Erythroblast (primary cell): Measurements from ENCODE around the gene RGS7.
"Not testable (repeated sequence)": the region's sequence is repeated elsewhere in the genome, so short reads cannot be mapped to it uniquely, and the experiment has no call there.

ENCODE experiments used
- DNase-seq, 2 experiments: peaks; one replicate each; lab custom pipeline; 2025; lab: John Stamatoyannopoulos, UW
- GATA1 ChIP-seq: IDR thresholded peaks from 2 replicates; pipeline ENCODE4 v1.6.1; 2011; ENCODE audit warnings: low read depth, mild to moderate bottlenecking, control low read depth, low read length, moderate library complexity
- POLR2A ChIP-seq: IDR thresholded peaks from 2 replicates; pipeline ENCODE4 v1.6.1; 2011; ENCODE audit warnings: mild to moderate bottlenecking, low read length

RGS7 gene

GRCh38 chr1:241181471-241181870, 175.5 kb downstream of the RGS7 start:
- no peak for TF ChIP-seq POLR2A
- no peak for TF ChIP-seq GATA1
- no peak for DNase-seq

DNA sequence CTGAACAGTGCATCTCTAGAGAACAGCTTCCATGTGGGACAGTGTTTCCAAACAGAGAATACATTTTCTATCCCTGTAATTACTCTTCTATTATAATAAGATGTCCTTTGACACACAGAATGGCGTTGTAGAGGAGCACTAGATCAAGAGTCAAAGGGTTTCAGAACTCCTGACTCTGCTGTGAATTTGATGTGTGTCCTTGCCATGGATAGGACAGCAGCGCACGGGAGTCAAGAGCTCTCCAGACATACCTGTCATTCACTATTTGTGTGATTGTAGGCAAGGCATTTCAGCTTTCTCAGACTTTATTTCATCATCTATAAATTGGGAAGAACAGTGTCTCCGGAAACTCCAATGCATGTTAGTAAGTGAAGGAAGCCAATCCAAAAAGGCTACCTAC, 176.4 kb downstream of the RGS7 start:
- no peak for DNase-seq
- TF ChIP-seq POLR2A (no peak), GATA1 (no peak)

DNA sequence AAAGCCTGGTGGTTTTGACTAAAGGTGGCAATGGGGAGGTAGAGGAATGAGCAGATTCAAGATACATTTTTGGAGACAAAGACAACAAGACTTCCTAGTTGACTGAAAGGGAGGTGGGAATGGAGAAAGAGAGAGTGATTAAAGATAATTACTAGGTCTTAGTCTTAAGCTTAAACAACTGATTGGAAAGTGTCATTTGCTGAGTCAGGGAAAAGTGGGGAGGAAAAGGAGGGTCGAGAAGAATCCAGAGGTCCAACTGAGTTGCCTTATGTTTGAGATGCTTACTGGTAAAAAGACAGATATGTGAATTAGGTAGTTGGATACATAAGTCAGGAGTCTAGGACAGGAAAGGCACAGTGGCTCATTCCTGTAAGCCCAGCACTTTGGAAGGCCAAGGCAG, 179.3 kb downstream of the RGS7 start:
- no peak for DNase-seq
- no peak for TF ChIP-seq GATA1
- TF ChIP-seq POLR2A = no peak

GRCh38 chr1:241172486-241172885, 184.5 kb downstream of the RGS7 start:
- DNase-seq = no peak
- TF ChIP-seq POLR2A (no peak), GATA1 (no peak)

DNA sequence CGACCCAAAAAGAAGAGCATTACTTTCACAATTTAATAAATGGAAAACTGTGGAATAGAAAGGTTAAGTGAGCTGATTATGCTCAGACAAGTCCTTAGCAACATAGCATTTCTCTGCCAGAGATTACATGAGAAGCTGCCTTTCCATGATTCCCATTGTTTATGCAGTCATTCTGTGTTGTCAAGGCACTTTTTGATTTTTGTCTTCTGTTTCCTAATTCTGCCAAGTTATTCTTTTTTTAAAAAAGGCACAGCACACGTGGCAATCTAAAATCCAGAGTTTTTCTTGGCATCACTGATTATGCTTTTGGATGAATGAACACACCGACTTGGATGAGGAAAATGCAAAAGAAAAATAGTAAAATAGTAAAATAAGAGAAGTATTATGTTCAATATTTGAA, 185.0 kb downstream of the RGS7 start:
- TF ChIP-seq POLR2A = no peak
- DNase-seq = no peak

DNA sequence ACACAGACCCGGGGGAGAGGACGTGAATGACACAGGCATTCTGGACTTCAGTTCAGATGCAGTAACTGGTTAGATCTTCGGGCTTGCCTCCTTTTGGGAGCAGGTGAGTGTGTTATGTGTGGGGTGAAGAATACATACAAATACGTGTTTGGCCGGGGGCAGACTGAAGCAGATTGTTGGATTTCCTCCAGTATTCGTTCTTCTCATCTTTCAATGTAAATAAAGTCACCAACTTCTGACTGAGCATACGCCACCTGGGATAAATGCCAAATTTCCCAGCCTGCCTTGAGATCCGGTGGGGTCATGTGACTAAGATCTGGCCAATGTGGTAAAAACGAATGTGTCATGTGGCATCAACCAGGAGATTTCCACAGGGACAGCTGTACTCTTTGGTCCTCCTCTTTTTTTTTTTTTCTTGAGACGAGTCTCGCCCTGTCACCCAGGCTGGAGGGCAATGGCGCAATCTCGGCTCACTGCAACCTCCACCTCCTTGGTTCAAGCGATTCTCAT, 189.8 kb downstream of the RGS7 start:
- TF ChIP-seq POLR2A = no peak
- no peak for TF ChIP-seq GATA1
- DNase-seq = no peak

GRCh38 chr1:241166625-241167024, 190.4 kb downstream of the RGS7 start:
- DNase-seq = no peak
- TF ChIP-seq POLR2A = no peak
- TF ChIP-seq GATA1 = no peak

DNA sequence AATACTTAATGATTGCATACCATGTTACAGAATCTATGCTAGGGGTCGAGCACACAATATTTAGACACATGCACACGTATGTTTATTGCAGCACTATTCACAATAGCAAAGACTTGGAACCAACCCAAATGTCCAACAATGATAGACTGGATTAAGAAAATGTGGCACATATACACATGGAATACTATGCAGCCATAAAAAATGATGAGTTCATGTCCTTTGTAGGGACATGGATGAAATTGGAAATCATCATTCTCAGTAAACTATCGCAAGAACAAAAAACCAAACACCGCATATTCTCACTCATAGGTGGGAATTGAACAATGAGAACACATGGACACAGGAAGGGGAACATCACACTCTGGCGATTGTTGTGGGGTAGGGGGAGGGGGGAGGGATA, 191.7 kb downstream of the RGS7 start:
- not testable (repeated sequence) for DNase-seq

GRCh38 chr1:241163363-241163762, 193.6 kb downstream of the RGS7 start:
- TF ChIP-seq POLR2A = no peak
- TF ChIP-seq GATA1 = no peak
- no peak for DNase-seq

DNA sequence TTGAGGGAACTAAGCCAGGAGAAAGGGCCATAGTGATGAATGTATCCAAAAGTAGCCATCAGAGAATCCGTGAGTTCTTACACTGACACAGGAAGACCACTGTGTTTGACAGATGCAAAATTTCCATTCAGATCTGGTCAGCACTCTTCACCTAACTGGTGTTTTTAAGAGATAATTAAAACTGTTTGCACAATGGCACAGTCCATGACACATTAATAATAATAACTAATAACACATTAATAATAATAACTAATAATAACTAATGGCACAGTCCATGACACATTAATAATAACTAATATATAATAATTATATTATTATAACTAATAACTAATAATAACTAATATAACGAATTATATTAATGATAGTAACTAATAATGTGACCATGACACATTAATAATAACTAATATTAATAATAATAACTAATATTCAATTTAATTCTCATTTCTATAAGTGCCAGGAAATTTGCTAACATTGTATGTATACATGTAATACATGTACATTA, 195.8 kb downstream of the RGS7 start:
- no peak for DNase-seq
- no peak for TF ChIP-seq POLR2A
- no peak for TF ChIP-seq GATA1

- no peak for DNase-seq
- TF ChIP-seq GATA1 (no peak), POLR2A (no peak)
These were observed 199.6 kb downstream of the RGS7 start for GRCh38 chr1:241157435-241157834.

DNA sequence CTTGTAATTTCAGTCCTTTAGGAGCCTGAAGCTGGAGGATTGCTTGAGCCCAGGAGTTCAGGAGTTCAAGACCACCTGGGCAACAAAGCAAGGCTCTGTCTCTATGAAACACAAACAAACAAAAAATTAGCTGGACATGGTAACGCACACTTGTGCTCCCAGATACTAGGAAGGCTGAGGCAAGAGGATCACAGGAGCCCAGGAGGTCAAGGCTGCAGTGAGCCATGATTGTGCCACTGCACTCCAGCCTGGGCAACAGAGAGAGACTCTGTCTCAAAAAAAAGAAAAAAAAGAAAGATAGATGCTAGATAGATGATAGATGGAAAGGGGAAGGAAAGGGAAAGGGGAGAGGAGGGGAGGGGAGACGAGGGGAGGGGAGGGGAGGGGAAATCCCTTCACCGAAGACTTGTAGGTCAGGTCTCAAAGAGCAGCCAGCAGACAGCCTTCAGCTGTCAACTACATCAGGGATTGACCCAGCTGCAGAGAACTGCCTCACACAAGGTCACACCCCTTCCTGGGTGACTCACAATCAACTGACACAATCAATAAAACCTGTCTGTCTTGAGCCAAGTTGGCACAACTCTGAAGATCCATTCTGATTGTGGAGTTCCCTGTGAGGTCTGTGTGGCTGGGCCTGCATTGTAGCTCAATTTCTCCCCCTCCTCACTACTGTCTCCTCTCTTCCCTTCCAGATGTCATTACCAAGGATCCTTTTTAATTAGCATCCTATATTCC, 200.6 kb downstream of the RGS7 start:
- TF ChIP-seq GATA1 (no peak), POLR2A (no peak)
- no peak for DNase-seq

DNA sequence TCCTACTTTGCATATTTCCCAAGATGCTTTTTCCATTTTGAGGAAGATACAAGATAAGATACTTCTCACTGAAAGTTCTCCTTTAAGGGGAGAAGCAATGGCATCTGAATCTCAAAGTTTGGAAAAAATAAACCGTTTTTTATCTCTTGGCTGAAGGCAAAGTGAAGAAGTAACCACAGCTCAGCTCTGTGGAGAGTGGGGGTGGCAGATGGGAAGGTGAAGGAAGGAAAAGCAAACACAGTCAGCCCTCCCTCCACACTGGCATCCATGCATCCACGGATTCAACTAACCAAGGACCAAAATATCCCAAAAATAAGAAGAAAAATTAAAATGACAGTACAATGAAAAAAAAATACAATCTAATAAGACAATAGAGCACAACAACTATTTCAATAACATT, 211.1 kb downstream of the RGS7 start:
- no peak for DNase-seq
- no peak for TF ChIP-seq POLR2A
- TF ChIP-seq GATA1 = no peak

GRCh38 chr1:241143765-241144442, 213.1 kb downstream of the RGS7 start:
- TF ChIP-seq GATA1 = no peak
- DNase-seq = no peak

DNA sequence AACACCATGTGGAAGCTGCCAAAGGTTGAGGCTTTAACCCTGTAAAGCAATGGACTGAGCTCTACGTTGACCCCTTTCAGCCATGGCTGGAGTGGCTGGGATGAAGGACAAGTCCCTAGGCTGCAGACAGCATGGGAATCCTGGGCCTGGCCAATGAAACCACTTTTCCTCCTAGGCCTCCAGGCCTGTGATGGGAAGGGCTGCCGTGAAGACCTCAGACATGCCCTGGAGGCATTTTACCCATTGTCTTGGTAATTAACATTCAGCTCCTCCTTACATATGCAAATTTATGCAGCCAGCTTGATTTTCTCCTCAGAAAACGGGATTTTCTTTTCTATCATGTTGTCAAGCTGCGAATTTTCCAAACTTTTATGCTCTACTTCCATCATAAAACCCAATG, 214.5 kb downstream of the RGS7 start:
- TF ChIP-seq POLR2A = no peak
- TF ChIP-seq GATA1 = no peak
- DNase-seq = no peak

GRCh38 chr1:241141646-241142045, 215.4 kb downstream of the RGS7 start:
- DNase-seq = not testable (repeated sequence)
